NCI-H2029 treated with DMSO at 0.1 percent for 48 hours (cell line): ENCODE data around the gene AMBP.
"Not testable (repeated sequence)": the region's sequence is repeated elsewhere in the genome, so short reads cannot be mapped to it uniquely, and the experiment has no call there.

Experiments used
- DNase-seq: peaks from one replicate; lab custom pipeline; 2025; lab: John Stamatoyannopoulos, UW

The AMBP gene

GRCh38 chr9:114050646-114051045 is 27.5 kb downstream of the AMBP start:
- no peak for DNase-seq

- no peak for DNase-seq
Measured at GRCh38 chr9:114050226-114050568, 27.9 kb downstream of the AMBP start.

- no peak for DNase-seq
Measured at GRCh38 chr9:114049441-114050225, 28.5 kb downstream of the AMBP start.

GRCh38 chr9:114048533-114049415 is 29.3 kb downstream of the AMBP start:
- no peak for DNase-seq

GRCh38 chr9:114047717-114048116 is 30.4 kb downstream of the AMBP start:
- DNase-seq: no peak

- no peak for DNase-seq
Measured at GRCh38 chr9:114046875-114047274, 31.2 kb downstream of the AMBP start.

- no peak for DNase-seq
Measured at GRCh38 chr9:114046237-114046755, 31.8 kb downstream of the AMBP start.

- not testable (repeated sequence) for DNase-seq
Measured at GRCh38 chr9:114043660-114044059, 34.4 kb downstream of the AMBP start.

- no peak for DNase-seq
Measured at GRCh38 chr9:114039484-114039883, 38.6 kb downstream of the AMBP start.

- no peak for DNase-seq
Measured at GRCh38 chr9:114038724-114039313, 39.3 kb downstream of the AMBP start.

- DNase-seq: no peak
Measured at GRCh38 chr9:114037961-114038723, 40.0 kb downstream of the AMBP start.

GRCh38 chr9:114037249-114037648 is 40.9 kb downstream of the AMBP start:
- no peak for DNase-seq

GRCh38 chr9:114035845-114036801 is 42.0 kb downstream of the AMBP start:
- no peak for DNase-seq

- no peak for DNase-seq
Measured at GRCh38 chr9:114035221-114035844, 42.8 kb downstream of the AMBP start.

GRCh38 chr9:114034661-114035062 is 43.4 kb downstream of the AMBP start:
- DNase-seq: no peak

- no peak for DNase-seq
Measured at GRCh38 chr9:114034196-114034595, 43.9 kb downstream of the AMBP start.

GRCh38 chr9:114033397-114034103 is 44.5 kb downstream of the AMBP start:
- no peak for DNase-seq

GRCh38 chr9:114031948-114032840 is 45.9 kb downstream of the AMBP start:
- DNase-seq: no peak
